Endodermal cell (in vitro differentiated cells): Measurements from ENCODE around the gene PPIL6. TPM values are rescaled to one million over a fixed set of nuclear protein-coding genes. Genes with fewer than 3 reads are reported as not detected.

Experiments used
- DNase-seq: peaks from one replicate; pipeline ENCODE4 v3.0.0-alpha.2; 2017
- H3K27ac ChIP-seq: 2 replicates; pipeline ENCODE4 v1.5.1; 2013; ENCODE audit warnings: mild to moderate bottlenecking, low read depth, low read length, moderate library complexity
- H3K27me3 ChIP-seq: 2 replicates; pipeline ENCODE4 v1.6.1; 2013; ENCODE audit warnings: mild to moderate bottlenecking, low read length, moderate library complexity; ENCODE audit not compliant: insufficient read depth, control insufficient read depth, poor library complexity, severe bottlenecking
- H3K36me3 ChIP-seq: 2 replicates; pipeline ENCODE4 v1.7.0; 2013; ENCODE audit warnings: mild to moderate bottlenecking, low read length, moderate library complexity; ENCODE audit not compliant: control insufficient read depth, insufficient read depth
- H3K4me1 ChIP-seq: one replicate; pipeline ENCODE4 v1.7.0; 2013; ENCODE audit warnings: low read length; ENCODE audit not compliant: control insufficient read depth, insufficient read depth
- H3K4me3 ChIP-seq: 2 replicates; pipeline ENCODE4 v1.5.1; 2013; ENCODE audit warnings: mild to moderate bottlenecking, low read length, moderate library complexity
- H3K9ac ChIP-seq: 2 replicates; pipeline ENCODE4 v1.6.1; 2013; ENCODE audit warnings: mild to moderate bottlenecking, low read length, moderate library complexity; ENCODE audit not compliant: poor library complexity, severe bottlenecking; ENCODE audit errors: extremely low read depth
- H3K9me3 ChIP-seq: 2 replicates; pipeline ENCODE4 v1.6.1; 2013; ENCODE audit warnings: mild to moderate bottlenecking, low read length, moderate library complexity; ENCODE audit not compliant: control insufficient read depth
- H3K27ac Mint-ChIP-seq: 2 replicates; pipeline ENCODE4 v1.8.0; 2020; ENCODE audit warnings: mixed read lengths
- H3K27me3 Mint-ChIP-seq: 2 replicates; pipeline ENCODE4 v1.8.0; 2021; ENCODE audit warnings: mild to moderate bottlenecking, mixed read lengths; ENCODE audit not compliant: insufficient read depth
- H3K36me3 Mint-ChIP-seq: 2 replicates; pipeline ENCODE4 v1.8.0; 2020; ENCODE audit warnings: low read depth, mixed read lengths
- H3K4me1 Mint-ChIP-seq: 2 replicates; pipeline ENCODE4 v1.8.0; 2020; ENCODE audit warnings: mixed read lengths
- H3K4me3 Mint-ChIP-seq: 2 replicates; pipeline ENCODE4 v1.8.0; 2020; ENCODE audit warnings: mild to moderate bottlenecking, moderate library complexity, mixed read lengths
- H3K9me3 Mint-ChIP-seq: 2 replicates; pipeline ENCODE4 v1.8.0; 2020; ENCODE audit warnings: mild to moderate bottlenecking, mixed read lengths
- WGBS, 2 experiments: methylation state at CpG; one replicate each; pipeline versions ENCODE4 v1.1.5 to v1.1.7; 2013; ENCODE audit warnings: missing lambda C conversion rate in 2 of 2, mixed read lengths in 1 of 2; ENCODE audit not compliant: insufficient coverage in 1 of 2, insufficient read length in 1 of 2; 5-methylcytosine and 5-hydroxymethylcytosine counted together
- total RNA-seq, 2 donors: library from RNA; stranded (reverse); fragmentation: NEBNext Ultra II Directional in 1 of 2; extraction: Animal tissue kit (Norgen Biotek cat#: 25700) in 1 of 2; gene quantifications; 2 replicates in 1 of 2; 3 replicates in 1 of 2; pipeline ENCODE4 v1.2.1, GENCODE V29; 2021
- TF ChIP-seq, protein P1 (sequence below): fragments of 200-600 bp; sonication (generic); conservative IDR thresholded peaks from 2 replicates; pipeline ENCODE4 v1.5.0; 2021; ENCODE audit warnings: antibody characterized with exemption, mild to moderate bottlenecking

Gene PPIL6
- total RNA-seq, 2 donors from 2014 or later, result 2.2 to 2.9 TPM

DNA sequence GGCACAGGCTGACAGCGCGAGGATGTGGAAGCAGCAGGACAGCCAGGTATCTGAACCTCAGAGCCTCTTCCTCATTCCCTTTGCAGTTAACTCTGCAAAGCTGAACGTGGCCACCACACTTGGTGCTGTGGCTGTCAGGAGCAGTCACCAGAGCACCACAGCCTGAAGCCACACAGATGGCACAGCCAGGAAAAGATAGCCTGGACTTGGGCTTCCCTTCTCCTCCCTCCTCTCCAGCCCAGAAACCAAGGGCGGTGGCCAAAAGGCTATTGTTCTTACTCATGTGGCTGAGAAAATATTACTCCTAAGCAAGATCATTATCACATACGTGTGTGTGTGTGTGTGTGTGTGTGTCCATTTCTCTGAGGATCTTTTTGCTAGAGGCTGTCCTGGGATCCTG, 97.9 kb downstream of the PPIL6 start:
- Mint-ChIP-seq H3K4me1 (peaks cover 3% of the 10 kb centered on the region), H3K9me3 (no peaks in the 10 kb centered on the region), H3K27ac (no peak overlapping the region), H3K27me3 (no peaks in the 10 kb centered on the region), H3K36me3 (no peaks in the 10 kb centered on the region), H3K4me3 (no peak overlapping the region)
- TF ChIP-seq, protein P1, sequence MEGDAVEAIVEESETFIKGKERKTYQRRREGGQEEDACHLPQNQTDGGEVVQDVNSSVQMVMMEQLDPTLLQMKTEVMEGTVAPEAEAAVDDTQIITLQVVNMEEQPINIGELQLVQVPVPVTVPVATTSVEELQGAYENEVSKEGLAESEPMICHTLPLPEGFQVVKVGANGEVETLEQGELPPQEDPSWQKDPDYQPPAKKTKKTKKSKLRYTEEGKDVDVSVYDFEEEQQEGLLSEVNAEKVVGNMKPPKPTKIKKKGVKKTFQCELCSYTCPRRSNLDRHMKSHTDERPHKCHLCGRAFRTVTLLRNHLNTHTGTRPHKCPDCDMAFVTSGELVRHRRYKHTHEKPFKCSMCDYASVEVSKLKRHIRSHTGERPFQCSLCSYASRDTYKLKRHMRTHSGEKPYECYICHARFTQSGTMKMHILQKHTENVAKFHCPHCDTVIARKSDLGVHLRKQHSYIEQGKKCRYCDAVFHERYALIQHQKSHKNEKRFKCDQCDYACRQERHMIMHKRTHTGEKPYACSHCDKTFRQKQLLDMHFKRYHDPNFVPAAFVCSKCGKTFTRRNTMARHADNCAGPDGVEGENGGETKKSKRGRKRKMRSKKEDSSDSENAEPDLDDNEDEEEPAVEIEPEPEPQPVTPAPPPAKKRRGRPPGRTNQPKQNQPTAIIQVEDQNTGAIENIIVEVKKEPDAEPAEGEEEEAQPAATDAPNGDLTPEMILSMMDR, result no peak
- Histone ChIP-seq H3K27me3 (no peaks in the 10 kb centered on the region), H3K4me3 (no peak overlapping the region), H3K4me1 (no peaks in the 10 kb centered on the region), H3K36me3 (no peaks in the 10 kb centered on the region), H3K9ac (no peak overlapping the region), H3K27ac (no peak overlapping the region), H3K9me3 (no peaks in the 10 kb centered on the region)
- DNase-seq, result no peak
- WGBS, 2 experiments, result 83 to 95% methylated on average over 3 to 5 of the region's 5 CpGs

DNA sequence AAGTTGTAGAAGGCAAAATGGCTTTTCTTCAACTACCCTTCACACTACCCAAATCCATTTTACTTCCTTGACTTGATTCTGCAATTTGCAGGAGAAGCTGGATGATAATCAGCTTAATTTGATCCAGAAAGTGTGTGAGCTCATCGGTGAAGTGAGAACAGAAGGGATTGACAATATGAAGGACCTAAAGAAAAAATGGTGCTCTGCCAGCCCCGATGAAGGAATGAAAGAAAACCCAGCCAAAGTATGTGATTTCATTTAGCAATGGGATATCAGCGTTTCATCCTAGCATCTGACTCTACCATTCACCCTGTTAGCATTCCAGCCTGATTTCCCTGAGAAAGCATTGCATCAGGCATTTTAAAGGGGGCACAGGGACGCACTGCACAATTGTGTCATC, 99.6 kb downstream of the PPIL6 start:
- Mint-ChIP-seq H3K4me3 (no peak overlapping the region), H3K36me3 (no peaks in the 10 kb centered on the region), H3K4me1 (peaks cover 3% of the 10 kb centered on the region), H3K27me3 (no peaks in the 10 kb centered on the region), H3K27ac (no peak overlapping the region), H3K9me3 (no peaks in the 10 kb centered on the region)
- H3K9ac ChIP-seq, result no peak overlapping the region
- H3K27me3 ChIP-seq, result no peaks in the 10 kb centered on the region
- H3K9me3 ChIP-seq, result no peaks in the 10 kb centered on the region
- WGBS, 2 experiments, result 92 to 98% methylated on average over 4 of the region's 4 CpGs
- H3K36me3 ChIP-seq, result no peaks in the 10 kb centered on the region
- TF ChIP-seq, protein P1, result no peak
- H3K4me1 ChIP-seq, result no peaks in the 10 kb centered on the region
- H3K27ac ChIP-seq, result no peak overlapping the region
- H3K4me3 ChIP-seq, result no peak overlapping the region
- DNase-seq, result no peak

Other genes starting within 250 kb of the PPIL6 start
- gene CD164, start 58.2 kb downstream of the PPIL6 start, total RNA-seq, result 100 to 1,000 TPM; 120 to 126 TPM
- gene SMPD2, start 96 bp upstream of the PPIL6 start, total RNA-seq, result 10 to 100 TPM; 11.1 to 12.0 TPM
- gene MICAL1, start 15.1 kb upstream of the PPIL6 start, total RNA-seq, result 10 to 100 TPM; 10.4 to 22.8 TPM
- 1 to 10 TPM; 9.2 to 9.8 TPM for gene ZBTB24, start 42.6 kb upstream of the PPIL6 start, total RNA-seq